Measurements from ENCODE around the gene ADAMTS17. TPM values are rescaled to one million over a fixed set of nuclear protein-coding genes. Genes with fewer than 3 reads are reported as not detected.

The ADAMTS17 gene
- total and polyA plus RNA-seq, 4 donors = 10.5 to 20.6 (median 17.9) TPM

DNA sequence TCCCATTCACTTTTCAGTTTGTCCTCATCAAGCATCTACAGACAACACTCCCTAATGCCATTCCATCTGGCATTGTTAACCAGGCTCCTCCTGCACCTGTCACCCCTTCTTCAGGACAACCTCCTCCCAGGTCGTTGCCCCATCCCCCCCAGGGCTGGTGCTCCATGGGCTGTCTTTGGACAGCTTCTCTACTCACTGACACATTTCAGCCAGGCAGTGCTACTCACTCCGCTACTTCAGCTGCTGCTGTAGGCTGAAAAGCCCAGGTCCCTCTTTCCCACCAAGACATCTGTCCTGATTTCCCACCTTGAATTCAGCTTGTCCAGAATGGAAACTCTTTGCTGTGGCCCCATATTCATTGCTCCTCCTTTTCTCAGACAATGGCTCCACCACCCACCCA lies 61.9 kb downstream of the ADAMTS17 start:
- peaks cover 5% of the 10 kb centered on the region for H3K36me3 ChIP-seq (ENCODE audit: control insufficient read depth, insufficient read depth, low read length)
- H3K9me3 ChIP-seq (ENCODE audit: control insufficient read depth, insufficient read depth, low read length) = no peaks in the 10 kb centered on the region
- H3K27me3 ChIP-seq (ENCODE audit: control insufficient read depth, insufficient read depth, low read length) = no peaks in the 10 kb centered on the region
- 76% methylated on average over 2 of the region's 2 CpGs for WGBS (ENCODE audit: insufficient coverage)
- H3K4me3 ChIP-seq (ENCODE audit: low read depth, low read length) = no peak overlapping the region
- no peak for DNase-seq (ENCODE audit: low read depth in 4 of 6, low spot score in 6 of 6)
- H3K4me1 ChIP-seq (ENCODE audit: control insufficient read depth, insufficient read depth, low read length) = peaks cover 3% of the 10 kb centered on the region
- no peak overlapping the region for H3K27ac ChIP-seq (ENCODE audit: low read depth, low read length)

- Histone ChIP-seq H3K4me1 (ENCODE audit: control insufficient read depth, insufficient read depth, low read length) (no peaks in the 10 kb centered on the region), H3K27me3 (ENCODE audit: control insufficient read depth, insufficient read depth, low read length) (no peaks in the 10 kb centered on the region), H3K36me3 (ENCODE audit: control insufficient read depth, insufficient read depth, low read length) (peaks cover 5% of the 10 kb centered on the region), H3K9me3 (ENCODE audit: control insufficient read depth, insufficient read depth, low read length) (no peaks in the 10 kb centered on the region), H3K27ac (ENCODE audit: low read depth, low read length) (no peak overlapping the region), H3K4me3 (ENCODE audit: low read depth, low read length) (no peak overlapping the region)
- WGBS (ENCODE audit: insufficient coverage) = 98% methylated on average over 7 of the region's 7 CpGs
- DNase-seq (ENCODE audit: low read depth in 4 of 6, low spot score in 6 of 6) = peak in 1 of 6 donors; percentile 16
Measured at GRCh38 chr15:100279446-100279845, 62.3 kb downstream of the ADAMTS17 start.

DNA sequence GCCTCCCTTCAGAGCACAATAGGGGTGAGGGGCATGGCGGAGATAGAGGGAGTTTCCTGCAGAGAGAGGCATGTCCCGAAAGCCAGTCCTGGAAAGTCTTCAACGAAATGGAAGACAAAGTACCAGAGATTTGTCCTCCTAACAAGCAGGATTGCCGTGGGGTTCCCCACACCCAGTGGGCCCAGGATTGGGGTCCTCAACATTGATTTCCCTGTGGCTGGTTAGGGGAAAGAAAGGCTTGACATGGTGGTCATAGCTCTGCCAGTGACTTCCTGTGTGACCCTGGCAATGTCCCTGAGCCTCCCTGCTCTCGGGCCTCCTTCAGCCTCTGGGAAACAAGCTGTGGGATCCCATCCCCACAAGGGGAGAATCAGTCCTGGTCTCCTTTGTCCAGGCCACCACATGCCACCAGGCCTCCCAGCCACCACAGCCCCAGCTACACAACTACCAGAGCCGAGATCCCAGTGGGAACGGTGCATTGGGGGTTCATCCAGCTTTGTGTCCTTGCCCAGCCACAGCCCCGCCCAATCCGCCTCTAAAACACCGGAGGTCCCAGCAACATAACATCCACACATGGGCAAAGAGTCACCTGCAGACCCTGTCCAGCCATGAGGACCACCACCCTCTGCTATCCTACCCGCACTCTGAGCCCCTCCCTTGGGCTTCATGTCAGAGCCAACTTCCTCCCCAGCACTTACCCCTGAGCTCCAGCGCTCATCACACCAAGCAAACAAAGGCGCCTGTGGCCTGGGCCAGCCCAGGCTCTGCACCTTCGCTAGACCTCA lies 63.0 kb downstream of the ADAMTS17 start:
- H3K4me1 ChIP-seq (ENCODE audit: control insufficient read depth, insufficient read depth, low read length) = no peaks in the 10 kb centered on the region
- whole genome bisulfite sequencing (ENCODE audit: insufficient coverage) = 80% methylated on average over 14 of the region's 14 CpGs

GRCh38 chr15:100277087-100277855 lies 64.5 kb downstream of the ADAMTS17 start:
- Histone ChIP-seq H3K9me3 (ENCODE audit: control insufficient read depth, insufficient read depth, low read length) (no peaks in the 10 kb centered on the region), H3K4me3 (ENCODE audit: low read depth, low read length) (no peak overlapping the region), H3K27me3 (ENCODE audit: control insufficient read depth, insufficient read depth, low read length) (no peaks in the 10 kb centered on the region), H3K27ac (ENCODE audit: low read depth, low read length) (no peak overlapping the region), H3K36me3 (ENCODE audit: control insufficient read depth, insufficient read depth, low read length) (peaks cover 5% of the 10 kb centered on the region), H3K4me1 (ENCODE audit: control insufficient read depth, insufficient read depth, low read length) (no peaks in the 10 kb centered on the region)
- 66% methylated on average over 12 of the region's 17 CpGs for WGBS (ENCODE audit: insufficient coverage)
- DNase-seq (ENCODE audit: low read depth in 4 of 6, low spot score in 6 of 6) = peak in 1 of 6 donors; percentile 35

More for the DNA sequence above, 63.0 kb downstream of the ADAMTS17 start:
- Histone ChIP-seq H3K27me3 (ENCODE audit: control insufficient read depth, insufficient read depth, low read length) (no peaks in the 10 kb centered on the region), H3K36me3 (ENCODE audit: control insufficient read depth, insufficient read depth, low read length) (peaks cover 5% of the 10 kb centered on the region), H3K9me3 (ENCODE audit: control insufficient read depth, insufficient read depth, low read length) (no peaks in the 10 kb centered on the region), H3K27ac (ENCODE audit: low read depth, low read length) (no peak overlapping the region), H3K4me3 (ENCODE audit: low read depth, low read length) (no peak overlapping the region)
- no peak for DNase-seq (ENCODE audit: low read depth in 4 of 6, low spot score in 6 of 6)

DNA sequence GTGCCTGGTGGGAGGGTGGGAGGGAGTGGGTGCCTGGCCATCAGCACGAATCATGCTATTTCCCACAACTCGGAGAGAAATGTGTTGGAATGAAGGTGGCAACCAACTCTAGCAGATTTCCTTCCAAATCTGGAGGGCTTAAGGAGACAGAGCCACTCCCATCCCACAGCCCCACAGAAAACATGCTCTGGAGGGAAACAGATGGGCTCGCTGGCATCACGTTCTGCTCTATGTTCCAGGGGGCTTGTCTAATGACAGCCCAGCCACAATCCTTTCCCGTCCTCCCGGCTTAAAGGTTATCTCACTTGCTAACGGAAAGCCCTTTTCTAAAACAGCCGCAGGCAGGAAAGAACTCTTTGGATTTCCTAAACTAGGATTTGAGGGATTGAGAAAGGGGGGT lies 65.3 kb downstream of the ADAMTS17 start:
- Histone ChIP-seq H3K27ac (ENCODE audit: low read depth, low read length) (no peak overlapping the region), H3K4me3 (ENCODE audit: low read depth, low read length) (no peak overlapping the region), H3K9me3 (ENCODE audit: control insufficient read depth, insufficient read depth, low read length) (no peaks in the 10 kb centered on the region), H3K27me3 (ENCODE audit: control insufficient read depth, insufficient read depth, low read length) (no peaks in the 10 kb centered on the region), H3K36me3 (ENCODE audit: control insufficient read depth, insufficient read depth, low read length) (peaks cover 5% of the 10 kb centered on the region), H3K4me1 (ENCODE audit: control insufficient read depth, insufficient read depth, low read length) (no peaks in the 10 kb centered on the region)
- WGBS (ENCODE audit: insufficient coverage) = 79% methylated on average over 6 of the region's 8 CpGs
- DNase-seq (ENCODE audit: low read depth in 4 of 6, low spot score in 6 of 6) = peak in 1 of 6 donors; percentile 67

DNA sequence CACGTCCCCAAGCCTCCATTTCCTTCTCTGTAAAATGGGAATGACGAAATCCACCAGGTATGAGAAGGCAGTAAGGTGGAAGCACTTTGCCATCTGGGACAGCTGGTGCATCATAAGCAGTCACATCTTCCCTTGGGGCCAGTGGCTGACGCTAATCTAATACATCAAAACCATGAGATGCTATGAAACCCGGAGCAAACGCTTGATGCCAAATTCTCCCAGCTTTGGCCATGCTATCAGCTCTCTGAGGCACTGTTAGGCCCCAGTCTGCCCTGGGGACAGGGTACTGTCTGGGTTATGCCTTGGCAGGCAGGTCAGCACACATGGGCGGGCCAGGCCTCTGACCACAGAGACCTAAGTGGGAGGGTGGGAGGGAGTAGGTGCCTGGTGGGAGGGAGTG lies 66.1 kb downstream of the ADAMTS17 start:
- 90% methylated on average over 5 of the region's 6 CpGs for WGBS (ENCODE audit: insufficient coverage)
- Histone ChIP-seq H3K36me3 (ENCODE audit: control insufficient read depth, insufficient read depth, low read length) (no peaks in the 10 kb centered on the region), H3K27ac (ENCODE audit: low read depth, low read length) (no peak overlapping the region), H3K27me3 (ENCODE audit: control insufficient read depth, insufficient read depth, low read length) (no peaks in the 10 kb centered on the region), H3K4me1 (ENCODE audit: control insufficient read depth, insufficient read depth, low read length) (no peaks in the 10 kb centered on the region), H3K4me3 (ENCODE audit: low read depth, low read length) (no peak overlapping the region), H3K9me3 (ENCODE audit: control insufficient read depth, insufficient read depth, low read length) (no peaks in the 10 kb centered on the region)
- DNase-seq (ENCODE audit: low read depth in 4 of 6, low spot score in 6 of 6) = no peak

- no peaks in the 10 kb centered on the region for H3K9me3 ChIP-seq (ENCODE audit: control insufficient read depth, insufficient read depth, low read length)
- no peak overlapping the region for H3K27ac ChIP-seq (ENCODE audit: low read depth, low read length)
- WGBS (ENCODE audit: insufficient coverage) = 89% methylated on average over 3 of the region's 3 CpGs
- no peaks in the 10 kb centered on the region for H3K4me1 ChIP-seq (ENCODE audit: control insufficient read depth, insufficient read depth, low read length)
- no peaks in the 10 kb centered on the region for H3K27me3 ChIP-seq (ENCODE audit: control insufficient read depth, insufficient read depth, low read length)
- no peak overlapping the region for H3K4me3 ChIP-seq (ENCODE audit: low read depth, low read length)
- DNase-seq (ENCODE audit: low read depth in 4 of 6, low spot score in 6 of 6) = no peak
- H3K36me3 ChIP-seq (ENCODE audit: control insufficient read depth, insufficient read depth, low read length) = no peaks in the 10 kb centered on the region
Measured at GRCh38 chr15:100269831-100270230, 71.9 kb downstream of the ADAMTS17 start.

DNA sequence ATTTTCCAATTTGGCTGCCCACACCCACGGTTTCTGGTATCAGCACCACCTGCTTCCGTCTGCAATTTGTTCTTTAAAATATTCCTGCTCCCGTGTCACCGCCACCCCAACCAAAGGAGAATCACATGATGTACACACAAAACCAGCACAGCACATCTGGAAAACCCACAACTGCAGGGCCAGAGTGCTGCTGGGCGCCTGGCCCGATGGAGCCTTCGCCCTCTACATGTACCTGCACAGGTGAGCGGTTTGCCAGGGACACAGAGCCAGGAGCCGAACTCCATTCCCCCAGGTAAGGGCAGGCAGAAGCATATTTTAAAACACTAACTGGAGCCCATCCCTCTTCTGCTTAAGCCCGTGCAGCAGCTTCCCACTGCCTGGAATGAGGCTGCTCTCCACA lies 75.6 kb downstream of the ADAMTS17 start:
- no peak for DNase-seq (ENCODE audit: low read depth in 4 of 6, low spot score in 6 of 6)
- H3K27ac ChIP-seq (ENCODE audit: low read depth, low read length) = no peak overlapping the region
- 62% methylated on average over 10 of the region's 10 CpGs for WGBS (ENCODE audit: insufficient coverage)

GRCh38 chr15:100265641-100266035 lies 76.1 kb downstream of the ADAMTS17 start:
- no peaks in the 10 kb centered on the region for H3K4me1 ChIP-seq (ENCODE audit: control insufficient read depth, insufficient read depth, low read length)
- no peak for DNase-seq (ENCODE audit: low read depth in 4 of 6, low spot score in 6 of 6)
- no peak overlapping the region for H3K4me3 ChIP-seq (ENCODE audit: low read depth, low read length)
- H3K36me3 ChIP-seq (ENCODE audit: control insufficient read depth, insufficient read depth, low read length) = no peaks in the 10 kb centered on the region
- WGBS (ENCODE audit: insufficient coverage) = 91% methylated on average over 2 of the region's 2 CpGs
- H3K27me3 ChIP-seq (ENCODE audit: control insufficient read depth, insufficient read depth, low read length) = no peaks in the 10 kb centered on the region
- H3K27ac ChIP-seq (ENCODE audit: low read depth, low read length) = no peak overlapping the region
- H3K9me3 ChIP-seq (ENCODE audit: control insufficient read depth, insufficient read depth, low read length) = no peaks in the 10 kb centered on the region

More for the DNA sequence above, 75.6 kb downstream of the ADAMTS17 start:
- H3K4me3 ChIP-seq (ENCODE audit: low read depth, low read length) = no peak overlapping the region
- H3K9me3 ChIP-seq (ENCODE audit: control insufficient read depth, insufficient read depth, low read length) = no peaks in the 10 kb centered on the region
- no peaks in the 10 kb centered on the region for H3K36me3 ChIP-seq (ENCODE audit: control insufficient read depth, insufficient read depth, low read length)
- H3K4me1 ChIP-seq (ENCODE audit: control insufficient read depth, insufficient read depth, low read length) = no peaks in the 10 kb centered on the region
- no peaks in the 10 kb centered on the region for H3K27me3 ChIP-seq (ENCODE audit: control insufficient read depth, insufficient read depth, low read length)

Measured in spinal cord (tissue), 10 donors.